ENCODE results near the gene TMEM208.

DNA sequence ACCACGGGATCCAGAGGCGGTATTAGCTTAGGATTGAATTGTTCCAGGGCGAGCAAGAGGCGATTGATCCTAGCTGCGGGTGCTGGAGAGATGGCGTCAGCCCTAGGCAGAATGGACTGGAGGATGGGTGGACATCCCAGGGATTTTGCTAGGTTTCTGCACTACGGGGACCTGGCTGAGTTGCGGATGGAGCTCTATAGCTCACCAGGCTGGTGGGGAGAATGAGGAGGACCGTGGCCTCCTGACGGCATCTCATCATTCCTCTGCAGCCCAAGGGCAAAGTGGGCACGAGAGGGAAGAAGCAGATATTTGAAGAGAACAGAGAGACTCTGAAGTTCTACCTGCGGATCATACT, 614 bp downstream of the TMEM208 start:
- TF ChIP-seq POLR2A (IDR thresholded peaks at IDR 0.05; ENCODE audit: low read length), result no peak
- TF ChIP-seq, protein P1, sequence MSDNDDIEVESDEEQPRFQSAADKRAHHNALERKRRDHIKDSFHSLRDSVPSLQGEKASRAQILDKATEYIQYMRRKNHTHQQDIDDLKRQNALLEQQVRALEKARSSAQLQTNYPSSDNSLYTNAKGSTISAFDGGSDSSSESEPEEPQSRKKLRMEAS (IDR thresholded peaks at IDR 0.05), result no peak
- TF ChIP-seq, protein P2, sequence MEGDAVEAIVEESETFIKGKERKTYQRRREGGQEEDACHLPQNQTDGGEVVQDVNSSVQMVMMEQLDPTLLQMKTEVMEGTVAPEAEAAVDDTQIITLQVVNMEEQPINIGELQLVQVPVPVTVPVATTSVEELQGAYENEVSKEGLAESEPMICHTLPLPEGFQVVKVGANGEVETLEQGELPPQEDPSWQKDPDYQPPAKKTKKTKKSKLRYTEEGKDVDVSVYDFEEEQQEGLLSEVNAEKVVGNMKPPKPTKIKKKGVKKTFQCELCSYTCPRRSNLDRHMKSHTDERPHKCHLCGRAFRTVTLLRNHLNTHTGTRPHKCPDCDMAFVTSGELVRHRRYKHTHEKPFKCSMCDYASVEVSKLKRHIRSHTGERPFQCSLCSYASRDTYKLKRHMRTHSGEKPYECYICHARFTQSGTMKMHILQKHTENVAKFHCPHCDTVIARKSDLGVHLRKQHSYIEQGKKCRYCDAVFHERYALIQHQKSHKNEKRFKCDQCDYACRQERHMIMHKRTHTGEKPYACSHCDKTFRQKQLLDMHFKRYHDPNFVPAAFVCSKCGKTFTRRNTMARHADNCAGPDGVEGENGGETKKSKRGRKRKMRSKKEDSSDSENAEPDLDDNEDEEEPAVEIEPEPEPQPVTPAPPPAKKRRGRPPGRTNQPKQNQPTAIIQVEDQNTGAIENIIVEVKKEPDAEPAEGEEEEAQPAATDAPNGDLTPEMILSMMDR (IDR thresholded peaks at IDR 0.05), result no peak
- TF ChIP-seq, protein P3, sequence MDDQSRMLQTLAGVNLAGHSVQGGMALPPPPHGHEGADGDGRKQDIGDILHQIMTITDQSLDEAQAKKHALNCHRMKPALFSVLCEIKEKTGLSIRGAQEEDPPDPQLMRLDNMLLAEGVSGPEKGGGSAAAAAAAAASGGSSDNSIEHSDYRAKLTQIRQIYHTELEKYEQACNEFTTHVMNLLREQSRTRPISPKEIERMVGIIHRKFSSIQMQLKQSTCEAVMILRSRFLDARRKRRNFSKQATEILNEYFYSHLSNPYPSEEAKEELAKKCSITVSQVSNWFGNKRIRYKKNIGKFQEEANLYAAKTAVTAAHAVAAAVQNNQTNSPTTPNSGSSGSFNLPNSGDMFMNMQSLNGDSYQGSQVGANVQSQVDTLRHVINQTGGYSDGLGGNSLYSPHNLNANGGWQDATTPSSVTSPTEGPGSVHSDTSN (IDR thresholded peaks at IDR 0.05), result no peak
- TF ChIP-seq GATA3 (IDR thresholded peaks at IDR 0.05; ENCODE audit: borderline replicate concordance), result no peak
- TF ChIP-seq POLR2AphosphoS2 (conservative IDR thresholded peaks at IDR 0.05; ENCODE audit: low read length), result no peak
- TF ChIP-seq EP300 (IDR thresholded peaks at IDR 0.05), result no peak
- TF ChIP-seq RNF2 (IDR thresholded peaks at IDR 0.05; ENCODE audit: borderline replicate concordance, low read depth), result no peak
- TF ChIP-seq CEBPB (IDR thresholded peaks at IDR 0.05), result no peak
- no peak for TF ChIP-seq NFE2L2 (conservative IDR thresholded peaks at IDR 0.05; ENCODE audit: low read length)
- no peak for TF ChIP-seq MYC (IDR thresholded peaks at IDR 0.05; ENCODE audit: borderline replicate concordance, low read length)

All from A549 (cell line).